RKO (cell line): Measurements from ENCODE around the gene LSM4.

ENCODE experiments used
- DNase-seq: peaks from one replicate; pipeline ENCODE4 v3.0.0-alpha.2; 2016; ENCODE audit warnings: low spot score

LSM4 gene

GRCh38 chr19:18291590-18292461 is 31.1 kb downstream of the LSM4 start:
- DNase-seq: peak; percentile 82

DNA sequence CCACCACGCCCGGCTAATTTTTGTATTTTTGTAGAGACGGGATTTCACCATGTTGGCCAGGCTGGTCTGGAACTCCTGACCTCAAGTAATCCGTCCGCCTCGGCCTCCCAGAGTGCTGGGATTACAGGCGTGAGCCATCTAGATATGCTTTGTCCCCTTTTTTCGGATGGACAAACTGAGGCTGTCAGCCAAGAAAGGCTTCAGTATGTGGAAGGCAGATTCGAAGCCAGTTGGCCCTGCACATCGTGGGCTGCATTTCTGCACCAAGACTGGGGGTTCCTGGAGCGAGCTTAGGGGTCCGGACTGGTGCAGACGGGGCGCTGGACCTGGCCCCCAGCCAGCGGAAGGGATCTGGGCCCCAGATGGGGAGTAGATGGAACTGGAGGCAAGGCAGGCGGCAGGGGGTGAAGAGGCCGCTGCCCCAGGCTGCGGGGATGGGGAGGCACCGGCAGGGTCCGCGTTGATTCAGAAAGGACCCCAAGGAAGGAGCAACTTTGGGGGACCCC is 31.8 kb downstream of the LSM4 start:
- no peak for DNase-seq

DNA sequence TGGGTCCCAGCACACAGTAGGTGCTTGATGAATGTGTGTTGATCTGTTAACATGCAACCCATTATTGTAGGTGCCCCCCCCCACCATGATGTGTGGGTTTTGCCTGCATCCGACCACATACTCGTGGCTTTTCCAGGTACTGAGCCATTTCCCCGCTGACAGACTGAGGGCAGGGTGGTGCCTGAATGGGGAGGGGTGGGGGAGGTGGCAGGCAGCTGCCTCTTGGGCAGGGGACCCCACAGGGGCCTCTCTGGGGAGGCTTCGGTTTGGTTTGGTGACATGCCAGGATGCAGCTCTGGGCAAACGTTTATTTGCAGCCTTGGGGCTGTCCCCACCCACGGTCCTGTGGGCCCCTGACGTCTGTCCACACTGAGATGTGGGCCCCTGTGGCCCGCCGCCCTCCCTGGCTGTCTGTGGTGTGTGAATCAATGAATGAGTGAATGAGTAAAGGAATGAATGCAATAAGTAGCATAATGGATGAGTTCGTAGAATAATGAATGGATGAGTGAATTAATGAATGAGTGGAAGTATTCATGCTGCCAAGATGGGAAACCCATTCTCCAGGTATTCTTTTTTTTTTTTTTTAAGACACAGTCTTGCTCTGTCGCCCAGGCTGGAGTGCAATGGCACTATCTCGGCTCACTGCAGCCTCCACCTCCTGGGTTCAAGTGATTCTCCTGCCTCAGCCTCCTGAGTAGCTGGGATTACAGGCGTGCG is 32.4 kb downstream of the LSM4 start:
- no peak for DNase-seq

DNA sequence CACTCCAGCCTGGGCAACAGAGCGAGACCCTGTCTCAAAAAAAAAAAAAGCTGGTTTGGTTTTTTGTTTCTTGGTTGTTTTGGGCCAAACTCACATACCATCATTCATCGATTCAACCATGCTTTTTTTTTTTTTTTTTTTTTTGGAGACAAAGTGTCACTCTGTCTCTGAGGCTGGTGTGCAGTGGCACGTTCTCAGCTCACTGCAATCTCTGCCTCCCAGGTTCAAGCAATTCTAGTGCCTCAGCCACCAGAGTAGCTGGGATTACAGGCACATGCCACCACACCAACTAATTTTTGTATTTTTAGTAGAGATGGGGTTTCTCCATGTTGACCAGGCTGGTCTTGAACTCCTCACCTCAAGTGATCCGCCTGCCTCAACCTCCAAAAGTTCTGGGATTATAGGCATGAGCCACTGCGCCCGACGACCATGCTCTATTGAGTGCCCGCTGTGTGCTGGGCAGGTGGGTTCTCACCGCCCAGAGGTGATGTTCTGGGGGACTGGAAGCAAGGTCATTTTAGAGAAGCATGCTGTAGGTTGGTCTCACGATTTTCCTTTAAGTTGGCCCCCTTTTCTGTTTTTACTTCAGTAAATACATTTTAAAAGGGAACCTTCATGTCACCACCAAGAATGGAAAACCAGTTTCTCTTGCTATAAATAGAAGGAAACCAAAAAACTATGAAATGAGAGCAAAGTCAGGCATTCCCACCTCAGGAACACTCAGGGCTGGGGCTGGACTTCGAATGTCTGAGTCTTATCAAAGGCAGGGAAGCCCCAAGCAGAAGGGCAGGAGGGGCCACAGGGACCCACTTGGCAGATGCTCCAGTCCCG is 33.2 kb downstream of the LSM4 start:
- no peak for DNase-seq

GRCh38 chr19:18287836-18288772 is 34.8 kb downstream of the LSM4 start:
- no peak for DNase-seq

DNA sequence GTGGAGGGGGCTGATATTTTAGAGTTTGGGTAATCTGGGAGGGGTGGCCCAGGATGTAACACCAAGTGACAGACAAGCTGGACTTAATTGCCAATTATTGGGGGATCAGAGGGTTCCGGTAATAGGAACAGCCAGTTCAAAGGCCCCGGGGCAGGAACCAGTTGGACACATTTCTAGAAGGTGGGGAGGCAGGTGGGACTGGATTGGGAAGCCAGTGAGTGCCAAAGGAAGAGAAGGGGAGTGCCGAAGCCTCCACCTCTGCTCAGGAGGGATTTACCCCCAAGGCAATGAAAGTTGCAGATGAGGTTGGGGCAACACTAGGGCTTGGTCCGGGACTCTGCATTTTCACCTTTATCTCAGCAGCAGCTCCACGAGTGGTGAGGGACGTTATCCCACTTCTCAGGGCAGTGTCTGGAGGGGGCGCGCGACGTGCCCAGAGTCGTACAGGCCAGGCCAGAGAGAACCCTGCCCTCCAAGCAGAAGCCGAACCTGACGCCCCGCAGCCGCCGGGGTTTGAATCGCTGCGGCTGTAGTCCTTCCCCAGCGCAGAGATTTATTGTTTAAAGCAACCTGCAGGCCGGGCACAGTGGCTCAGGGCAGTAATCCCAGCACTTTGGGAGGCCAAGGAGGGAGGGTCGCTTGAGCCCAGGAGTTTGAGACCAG is 35.8 kb downstream of the LSM4 start:
- no peak for DNase-seq

DNA sequence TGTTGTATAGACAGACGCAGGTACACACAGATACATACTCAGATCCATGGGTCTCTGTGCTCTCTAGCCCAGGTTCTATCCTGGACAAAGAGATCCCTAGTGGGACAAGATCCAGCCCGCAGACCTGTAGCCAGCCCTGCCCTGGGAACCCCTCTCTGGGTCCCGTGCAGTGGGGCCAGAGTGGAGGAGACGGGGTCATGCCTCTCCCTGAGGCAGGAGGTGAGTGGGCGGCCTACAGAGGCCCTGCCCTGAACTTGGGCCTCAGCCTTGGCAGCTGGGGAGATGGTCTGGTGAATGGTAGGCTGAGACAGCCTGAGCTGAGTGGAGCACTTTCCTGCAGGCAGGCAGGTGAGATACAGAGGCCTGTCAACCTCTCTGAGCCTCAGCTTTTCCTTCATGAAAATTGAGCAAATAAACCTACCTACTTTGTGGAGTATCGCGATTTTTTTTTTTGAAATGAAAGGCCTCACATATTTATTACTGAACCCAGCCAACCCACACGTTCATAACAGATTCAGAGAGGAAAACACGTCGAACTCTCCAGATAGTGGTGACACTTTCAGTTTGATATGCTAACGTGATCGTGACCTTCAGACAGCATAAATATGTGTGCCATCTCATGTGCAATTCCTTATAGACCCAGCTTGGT is 38.0 kb downstream of the LSM4 start:
- no peak for DNase-seq

DNA sequence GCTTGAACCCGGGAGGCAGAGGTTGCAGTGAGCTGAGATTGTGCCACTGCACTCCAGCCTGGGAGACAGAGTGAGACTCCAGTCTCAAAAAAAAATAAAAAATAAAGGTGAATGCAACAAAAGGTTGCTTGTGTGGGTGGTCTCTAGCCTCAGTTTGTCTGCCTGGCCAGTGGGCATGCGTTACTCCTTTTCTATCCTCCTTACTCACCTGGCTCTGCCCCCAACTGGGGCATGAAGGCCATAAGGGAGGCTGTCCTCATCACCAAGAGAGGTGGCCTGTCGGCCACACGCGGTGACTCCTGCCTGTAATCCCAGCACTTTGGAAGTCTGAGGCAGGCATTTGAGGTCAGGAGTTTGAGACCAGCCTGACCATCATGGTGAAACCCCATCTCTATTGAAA is 39.5 kb downstream of the LSM4 start:
- DNase-seq: no peak

GRCh38 chr19:18282788-18283141 is 40.1 kb downstream of the LSM4 start:
- DNase-seq: no peak

DNA sequence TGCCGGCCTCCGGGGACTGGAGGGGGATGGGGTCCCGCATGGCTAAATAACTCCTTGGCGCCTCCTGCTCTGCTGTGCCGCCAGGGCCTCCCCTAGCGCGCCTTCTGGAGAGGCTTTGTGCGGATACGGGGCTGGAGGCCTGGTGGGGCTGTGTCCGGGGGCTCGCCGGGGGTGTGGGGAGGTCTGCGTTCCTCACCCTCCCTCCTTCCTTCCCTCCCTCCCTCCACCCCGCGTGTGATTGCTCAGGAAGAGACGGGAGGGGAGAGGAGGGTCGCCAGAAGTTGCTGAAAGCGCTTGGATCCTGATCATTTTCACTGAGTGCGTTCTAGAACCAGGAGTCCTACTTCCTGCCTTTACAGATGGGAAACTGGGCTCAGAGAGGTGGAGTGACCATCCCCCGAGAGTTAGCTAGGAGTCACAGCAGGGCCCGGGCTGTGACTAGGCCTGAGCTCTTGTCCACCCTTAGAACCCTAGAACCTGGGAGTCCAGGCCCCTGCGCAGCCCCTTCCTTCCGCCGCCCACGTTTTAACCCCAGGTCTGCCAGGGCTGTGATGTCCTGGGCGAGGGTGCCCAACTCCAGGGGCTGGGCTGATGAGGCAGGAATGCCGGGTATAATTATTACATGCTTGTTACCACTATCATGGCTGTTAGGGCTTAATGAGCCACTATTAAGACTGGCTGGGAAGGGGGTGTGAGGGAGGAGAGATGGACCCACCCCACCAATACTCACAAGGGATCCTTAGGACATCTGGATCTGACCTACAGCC is 40.7 kb downstream of the LSM4 start:
- DNase-seq: peak; percentile 81

GRCh38 chr19:18281082-18282020 is 41.5 kb downstream of the LSM4 start, which contains the start of gene JUND:
JUND (minus strand) TSS chr19:18281622; CDS start chr19:18281484, 138 bp downstream.
- DNase-seq: peak; percentile 95

DNA sequence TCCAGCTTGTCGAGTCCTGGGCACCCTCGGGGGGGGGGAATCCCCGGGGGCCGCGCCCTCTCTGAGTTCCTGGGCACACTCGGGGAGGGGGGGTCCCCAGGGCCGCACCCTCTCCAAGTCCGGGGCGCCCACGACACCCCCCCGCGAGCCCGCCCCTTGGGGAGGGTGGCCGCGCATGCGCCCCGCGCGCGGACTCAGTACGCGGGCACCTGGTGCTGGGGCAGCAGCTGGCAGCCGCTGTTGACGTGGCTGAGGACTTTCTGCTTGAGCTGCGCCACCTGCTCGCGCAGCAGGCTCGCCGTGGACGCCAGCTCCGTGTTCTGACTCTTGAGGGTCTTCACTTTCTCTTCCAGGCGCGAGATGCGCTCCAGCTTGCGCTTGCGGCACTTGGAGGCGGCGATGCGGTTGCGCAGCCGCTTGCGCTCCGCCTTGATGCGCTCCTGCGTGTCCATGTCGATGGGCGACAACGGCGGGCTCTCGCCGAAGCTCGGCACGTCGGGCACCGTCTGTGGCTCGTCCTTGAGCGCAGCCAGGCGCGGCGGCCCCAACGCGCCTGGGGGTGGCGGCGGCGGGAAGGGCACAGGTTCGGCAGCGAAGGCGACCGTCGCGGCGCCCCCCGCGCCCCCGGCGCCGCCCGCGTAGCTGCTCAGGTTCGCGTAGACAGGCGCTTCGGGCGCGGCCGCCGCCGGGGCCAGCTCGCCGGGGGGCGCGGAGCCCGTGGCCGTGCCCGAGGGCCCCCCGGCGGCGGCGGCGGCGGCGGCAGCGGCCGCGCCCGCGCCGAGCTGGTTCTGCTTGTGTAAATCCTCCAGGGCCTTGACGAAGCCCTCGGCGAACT is 42.4 kb downstream of the LSM4 start:
- peak; percentile 90 for DNase-seq

DNA sequence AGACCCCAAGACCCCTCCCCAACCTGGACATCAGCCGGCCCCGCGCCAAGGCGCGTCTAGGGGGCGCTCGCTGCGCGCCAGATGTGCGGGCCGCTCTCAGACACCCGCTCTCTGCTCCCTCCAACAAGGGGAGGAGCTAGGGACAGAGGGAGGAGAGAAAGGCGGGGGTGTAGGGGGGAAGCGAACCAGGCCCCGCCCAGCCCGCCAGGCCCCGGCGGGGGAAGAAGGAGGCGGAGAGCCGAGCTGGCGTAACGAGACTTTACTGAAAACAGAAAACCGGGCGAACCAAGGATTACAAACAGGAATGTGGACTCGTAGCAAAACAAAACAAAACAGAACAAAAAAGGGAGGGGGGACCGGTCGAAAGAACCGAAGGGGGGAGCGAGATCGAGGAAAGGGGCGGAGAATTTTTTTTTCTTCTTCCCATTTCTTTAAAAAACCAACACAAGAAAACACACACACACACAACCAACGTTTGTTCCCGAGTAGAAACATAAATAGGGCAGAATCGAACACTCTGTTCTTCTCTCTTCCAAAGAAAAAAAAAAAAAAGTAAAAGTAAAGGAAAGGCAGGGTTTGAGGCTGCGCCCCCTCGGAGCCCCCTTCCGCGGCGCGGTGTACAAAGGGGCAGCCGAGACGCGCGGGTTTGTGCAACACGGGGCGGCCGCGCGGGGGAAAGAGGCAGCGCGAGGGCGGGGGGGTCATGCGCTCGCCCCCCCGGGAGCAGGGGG is 43.2 kb downstream of the LSM4 start:
- DNase-seq: peak; percentile 92

- DNase-seq: no peak
Observed at GRCh38 chr19:18279266-18279515, 43.7 kb downstream of the LSM4 start.

- no peak for DNase-seq
Observed at GRCh38 chr19:18278521-18279265, 44.2 kb downstream of the LSM4 start.

- DNase-seq: peak; percentile 85
Observed at GRCh38 chr19:18274781-18275356, 48.0 kb downstream of the LSM4 start.
